Amniotic epithelial cell (primary cell): ENCODE data around the gene FOSL1.
A peak's percentile ranks its signal among the peaks of the same experiment; 100 is the strongest.
"Not testable (repeated sequence)": the region's sequence is repeated elsewhere in the genome, so short reads cannot be mapped to it uniquely, and the experiment has no call there.

ENCODE experiments used
- DNase-seq: peaks from one replicate; pipeline ENCODE4 v3.0.0-alpha.2; 2010; ENCODE audit warnings: low read depth

FOSL1 gene

DNA sequence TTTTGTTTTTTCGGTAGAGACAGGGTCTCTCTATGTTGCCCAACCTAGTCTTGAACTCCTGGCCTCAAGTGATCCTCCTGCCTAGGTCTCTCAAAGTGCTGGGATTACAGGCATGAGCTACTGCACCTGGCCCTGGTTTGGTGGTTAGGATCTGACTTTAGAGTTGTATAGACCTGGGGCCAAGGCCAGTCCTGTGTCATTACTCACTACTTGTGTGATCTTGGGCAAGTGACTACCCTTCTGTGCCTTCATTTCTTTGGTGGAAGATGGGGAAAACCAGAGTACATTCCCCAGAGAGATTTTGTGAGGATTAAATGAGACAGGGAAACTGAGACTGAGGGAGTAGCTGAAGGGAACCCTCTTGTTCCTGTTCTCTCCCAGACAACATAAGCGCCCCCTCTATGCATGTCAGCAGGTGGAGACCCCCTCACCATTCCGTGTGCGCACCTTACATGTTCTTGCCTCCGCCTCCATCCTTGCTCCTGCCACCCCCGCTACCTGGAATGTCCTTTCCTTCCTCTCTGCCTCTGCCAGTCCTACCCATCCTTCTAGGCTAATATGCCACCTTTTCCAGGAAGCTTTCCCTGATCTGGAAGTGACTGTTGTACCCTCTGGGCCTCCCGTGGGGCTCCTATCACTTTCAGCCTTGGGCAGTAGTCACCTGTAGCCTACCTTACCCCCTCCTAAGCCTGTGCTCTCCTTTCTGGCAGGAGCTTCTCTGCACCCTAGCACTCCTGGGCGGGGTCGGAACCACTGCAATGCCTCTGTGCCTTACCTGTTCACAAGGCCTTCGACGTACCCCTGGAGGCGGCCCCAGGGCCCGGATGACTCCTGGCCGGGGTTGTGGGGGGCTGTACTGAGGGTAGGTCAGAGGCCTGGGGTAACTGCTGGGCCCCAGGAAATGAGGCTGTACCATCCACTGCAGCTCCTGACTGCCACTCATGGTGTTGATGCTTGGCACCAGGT, 3.9 kb downstream of the FOSL1 start:
- DNase-seq: no peak

DNA sequence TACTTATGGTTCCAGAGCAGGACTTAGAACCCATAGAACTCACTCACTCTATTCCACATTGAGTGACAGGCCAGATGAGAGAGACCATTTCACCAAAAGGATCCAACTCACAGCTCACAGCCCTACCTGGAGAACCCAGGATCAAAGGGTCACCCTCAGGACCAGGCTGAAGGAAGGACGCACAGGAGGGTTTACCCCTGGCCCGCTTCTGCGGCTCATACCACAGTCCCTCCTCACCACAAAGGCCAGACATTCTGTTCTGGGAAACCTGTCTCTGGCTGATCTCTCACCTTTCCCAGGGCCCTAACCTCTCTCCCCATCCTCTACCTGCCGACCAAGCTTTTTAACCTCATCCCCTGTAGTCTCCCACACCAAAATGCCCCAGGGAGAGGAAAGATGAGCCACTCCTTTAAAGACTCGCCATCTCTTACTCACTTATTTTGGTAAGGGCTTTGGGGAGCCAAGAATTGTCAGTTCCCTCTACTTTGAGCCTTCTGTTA, 4.7 kb downstream of the FOSL1 start:
- DNase-seq: no peak

DNA sequence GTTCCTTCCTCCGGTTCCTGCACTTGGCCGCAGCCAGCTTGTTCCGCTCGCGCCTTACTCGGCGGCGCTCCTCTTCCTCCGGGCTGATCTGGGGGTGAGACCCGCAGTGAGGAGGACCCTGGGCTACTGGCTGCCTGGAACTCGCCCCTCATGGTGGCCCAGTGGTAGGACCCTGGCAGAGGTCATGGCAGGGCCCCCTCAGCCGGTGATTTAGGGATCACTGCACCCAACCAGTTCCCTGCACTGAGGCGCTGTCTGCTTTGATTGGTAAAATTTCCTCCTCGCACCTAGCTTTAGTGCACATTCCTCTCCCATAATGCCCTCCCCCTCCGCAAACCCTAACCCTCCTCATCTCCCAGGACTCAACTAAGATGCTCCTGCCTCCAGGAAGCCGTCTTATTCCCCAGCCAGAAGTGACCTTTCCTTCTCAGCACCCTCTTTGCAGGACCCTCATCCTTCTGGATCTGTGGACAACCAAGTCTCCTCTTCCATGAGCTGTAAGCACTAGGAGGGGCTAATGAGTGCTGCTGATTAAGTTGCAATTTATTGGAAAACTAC, 6.1 kb downstream of the FOSL1 start:
- DNase-seq: no peak

DNA sequence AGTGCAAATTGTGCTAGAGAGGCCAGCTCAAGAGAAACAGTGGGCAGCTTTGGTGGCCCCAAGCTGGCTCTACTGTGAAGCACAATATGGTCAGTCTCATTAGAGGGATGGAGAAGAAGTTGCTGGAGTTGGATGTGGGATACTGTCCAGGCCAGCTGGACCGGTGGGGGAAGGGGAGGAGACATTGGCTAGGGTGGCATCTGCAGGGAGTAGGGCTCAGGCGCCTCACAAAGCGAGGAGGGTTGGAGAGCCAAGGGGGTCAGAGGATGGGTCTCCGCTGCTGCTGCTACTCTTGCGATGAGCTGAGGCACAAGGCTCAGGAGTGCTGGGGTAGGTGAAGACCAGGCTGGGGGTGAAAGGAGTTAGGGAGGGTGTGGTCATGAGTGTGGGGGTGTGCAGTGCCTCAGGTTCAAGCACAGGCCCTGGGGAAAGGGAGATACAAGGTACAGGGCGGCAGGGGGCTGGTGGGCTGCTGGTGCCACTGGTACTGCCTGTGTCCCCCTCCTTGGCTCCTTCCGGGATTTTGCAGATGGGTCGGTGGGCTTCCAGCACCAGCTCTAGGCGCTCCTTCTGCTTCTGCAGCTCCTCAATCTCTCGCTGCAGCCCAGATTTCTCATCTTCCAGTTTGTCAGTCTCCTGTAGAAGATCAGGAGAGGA, 7.4 kb downstream of the FOSL1 start:
- DNase-seq: no peak

DNA sequence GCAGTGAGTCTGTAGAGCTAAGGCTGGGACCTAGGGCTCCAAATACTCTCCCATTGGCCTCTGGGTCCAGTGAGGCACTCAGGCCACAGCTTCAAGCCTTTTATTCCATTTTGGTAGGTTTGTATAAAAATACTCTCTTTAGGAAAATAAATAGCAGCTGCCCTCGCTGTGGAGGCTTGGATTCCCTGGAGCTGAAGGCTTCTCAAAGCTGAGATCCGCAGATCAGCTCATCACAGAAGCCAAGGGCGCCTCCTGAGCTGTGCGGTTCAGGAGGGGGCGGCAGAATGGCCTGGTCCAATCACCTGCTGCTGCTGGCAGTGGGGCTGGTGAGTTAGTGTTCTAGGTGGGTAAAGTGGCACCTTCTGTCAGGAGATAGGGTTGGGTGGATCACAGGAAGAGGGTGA, 8.0 kb downstream of the FOSL1 start:
- DNase-seq: not testable (repeated sequence)

DNA sequence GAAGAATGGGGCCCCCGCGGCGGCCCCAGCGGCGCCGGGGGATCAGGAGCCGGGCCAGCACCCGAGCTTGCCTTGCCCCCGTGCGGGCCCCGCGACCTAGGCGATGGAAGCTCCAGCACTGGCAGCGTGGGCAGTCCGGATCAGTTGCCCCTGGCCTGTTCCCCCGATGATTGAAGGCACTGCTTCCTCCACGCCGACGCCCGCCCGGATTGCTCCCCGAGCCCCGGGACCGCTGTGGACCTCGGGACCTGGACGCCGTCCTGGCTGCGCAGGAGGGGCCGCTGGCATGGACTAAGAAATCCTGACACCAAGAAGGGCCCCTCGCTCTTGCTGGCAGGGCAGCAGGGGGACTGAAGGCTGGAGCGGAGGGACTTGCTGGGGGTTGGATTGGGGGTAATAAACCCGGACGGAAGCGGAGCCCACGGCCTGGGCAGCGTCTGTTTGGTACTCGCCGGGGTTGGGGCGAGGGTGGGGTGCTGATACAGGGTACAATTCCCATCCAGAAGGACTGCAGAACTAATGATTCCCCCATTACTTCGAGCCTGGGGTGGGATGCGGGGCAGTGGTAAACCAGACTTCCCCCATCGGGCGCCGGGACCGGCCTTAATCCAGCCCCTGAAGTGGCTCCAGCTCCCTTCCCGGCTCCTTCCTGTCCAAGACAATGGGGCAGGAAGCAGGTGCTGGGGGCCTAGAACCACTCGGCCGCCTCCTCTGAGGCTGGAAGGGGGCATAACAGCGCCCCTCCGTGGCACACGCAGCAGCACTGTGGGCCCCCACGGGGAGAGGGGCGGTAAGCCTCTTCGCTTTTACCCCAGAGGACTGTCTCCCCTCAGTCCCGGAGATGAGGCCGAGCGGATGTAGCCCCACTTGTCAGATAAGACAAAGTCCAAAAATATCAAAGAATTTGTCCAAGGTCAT, 8.7 kb downstream of the FOSL1 start:
- DNase-seq: peak; percentile 27

DNA sequence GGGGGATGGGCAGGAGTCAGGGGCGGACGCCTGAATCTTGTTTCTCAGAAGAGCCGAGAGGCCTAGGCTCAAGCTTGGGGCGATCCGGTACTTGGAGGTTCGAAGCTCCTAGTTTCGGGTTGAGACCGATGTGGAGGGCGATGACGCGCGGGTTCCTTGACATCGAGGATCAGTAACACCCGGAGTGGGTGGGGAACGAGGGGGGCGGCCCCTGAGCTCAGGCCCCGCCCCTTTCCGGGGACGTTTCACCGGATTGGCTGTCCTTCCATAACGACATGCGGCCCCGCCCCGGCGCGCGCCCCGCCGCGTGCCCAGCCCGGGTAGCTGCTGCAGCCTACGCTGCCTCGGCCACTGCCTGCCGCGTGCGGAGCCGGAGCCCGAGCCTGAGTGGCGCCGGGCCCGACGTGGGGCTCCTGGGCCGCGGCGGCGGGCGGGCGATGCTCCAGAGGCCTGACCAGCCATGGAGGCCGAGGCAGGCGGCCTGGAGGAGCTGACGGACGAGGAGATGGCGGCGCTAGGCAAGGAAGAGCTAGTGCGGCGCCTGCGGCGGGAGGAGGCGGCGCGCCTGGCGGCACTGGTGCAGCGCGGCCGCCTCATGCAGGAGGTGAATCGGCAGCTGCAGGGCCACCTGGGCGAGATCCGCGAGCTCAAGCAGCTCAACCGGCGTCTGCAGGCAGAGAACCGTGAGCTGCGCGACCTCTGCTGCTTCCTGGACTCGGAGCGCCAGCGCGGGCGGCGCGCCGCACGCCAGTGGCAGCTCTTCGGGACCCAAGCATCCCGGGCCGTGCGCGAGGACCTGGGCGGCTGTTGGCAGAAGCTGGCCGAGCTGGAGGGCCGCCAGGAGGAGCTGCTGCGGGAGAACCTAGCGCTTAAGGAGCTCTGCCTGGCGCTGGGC, 9.6 kb downstream of the FOSL1 start, which contains the start of gene CCDC85B:
Gene CCDC85B (plus strand): TSS at position 350 of the 895 bp plus-strand sequence. CDS start 111 bp downstream, at position 461.
- peak; percentile 89 for DNase-seq

DNA sequence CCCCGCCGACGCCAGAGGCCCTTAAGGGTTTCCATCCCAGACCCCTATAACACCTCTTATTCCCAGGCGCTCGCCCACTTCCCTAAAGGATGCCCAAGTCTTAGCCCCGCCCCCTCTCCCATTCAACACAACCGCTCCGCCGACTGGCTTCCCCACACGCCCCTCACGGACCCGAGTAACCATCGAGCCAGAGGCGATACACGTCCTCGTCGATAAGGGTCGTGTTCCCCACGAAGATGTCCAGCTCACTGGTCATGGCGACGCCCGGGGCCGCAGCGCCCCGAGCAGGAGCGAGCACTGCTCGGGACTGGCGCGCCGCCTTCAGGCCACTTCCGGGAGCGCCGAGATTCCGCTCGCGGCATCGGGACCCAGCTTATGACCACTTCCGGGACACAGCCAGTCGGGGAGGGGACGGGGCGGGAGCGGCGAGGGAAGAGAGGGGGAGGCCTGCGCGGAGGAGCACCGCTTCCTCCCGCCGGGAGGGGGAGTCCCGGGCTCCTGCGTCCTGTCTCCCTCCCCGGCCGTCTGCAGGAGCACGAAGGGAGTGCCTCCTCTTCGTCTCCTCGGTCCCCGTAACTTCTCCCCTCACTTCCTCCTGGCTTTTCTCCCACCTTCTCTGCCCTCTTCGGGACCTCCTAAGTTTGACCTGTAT, 11.9 kb downstream of the FOSL1 start, which contains the start of gene FIBP:
Gene FIBP (minus strand): TSS at position 309 of the 652 bp plus-strand sequence. CDS start 53 bp downstream, at position 256.
- DNase-seq: peak; percentile 95

DNA sequence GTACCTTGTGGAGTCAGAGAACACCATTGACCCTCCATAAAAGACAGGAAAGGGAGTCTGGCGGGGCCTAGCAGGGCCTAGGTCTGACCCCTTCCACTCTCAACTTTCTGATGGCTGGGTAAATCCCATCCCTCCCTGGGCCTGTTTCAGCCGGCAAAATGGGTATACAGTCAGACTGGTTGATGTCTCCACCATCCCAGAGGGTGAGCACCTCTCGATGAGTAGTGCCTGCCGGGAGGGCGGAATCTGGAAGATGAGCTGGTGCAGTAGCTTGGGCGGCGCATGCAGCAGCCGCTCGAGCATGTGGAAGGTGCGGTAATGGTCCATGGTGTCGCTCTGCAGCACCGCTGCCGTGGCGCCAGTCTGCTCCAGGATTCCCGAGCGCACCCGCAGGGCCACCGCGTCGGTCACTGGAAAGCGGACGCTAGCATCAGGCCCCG, 12.4 kb downstream of the FOSL1 start:
- DNase-seq: peak; percentile 22

DNA sequence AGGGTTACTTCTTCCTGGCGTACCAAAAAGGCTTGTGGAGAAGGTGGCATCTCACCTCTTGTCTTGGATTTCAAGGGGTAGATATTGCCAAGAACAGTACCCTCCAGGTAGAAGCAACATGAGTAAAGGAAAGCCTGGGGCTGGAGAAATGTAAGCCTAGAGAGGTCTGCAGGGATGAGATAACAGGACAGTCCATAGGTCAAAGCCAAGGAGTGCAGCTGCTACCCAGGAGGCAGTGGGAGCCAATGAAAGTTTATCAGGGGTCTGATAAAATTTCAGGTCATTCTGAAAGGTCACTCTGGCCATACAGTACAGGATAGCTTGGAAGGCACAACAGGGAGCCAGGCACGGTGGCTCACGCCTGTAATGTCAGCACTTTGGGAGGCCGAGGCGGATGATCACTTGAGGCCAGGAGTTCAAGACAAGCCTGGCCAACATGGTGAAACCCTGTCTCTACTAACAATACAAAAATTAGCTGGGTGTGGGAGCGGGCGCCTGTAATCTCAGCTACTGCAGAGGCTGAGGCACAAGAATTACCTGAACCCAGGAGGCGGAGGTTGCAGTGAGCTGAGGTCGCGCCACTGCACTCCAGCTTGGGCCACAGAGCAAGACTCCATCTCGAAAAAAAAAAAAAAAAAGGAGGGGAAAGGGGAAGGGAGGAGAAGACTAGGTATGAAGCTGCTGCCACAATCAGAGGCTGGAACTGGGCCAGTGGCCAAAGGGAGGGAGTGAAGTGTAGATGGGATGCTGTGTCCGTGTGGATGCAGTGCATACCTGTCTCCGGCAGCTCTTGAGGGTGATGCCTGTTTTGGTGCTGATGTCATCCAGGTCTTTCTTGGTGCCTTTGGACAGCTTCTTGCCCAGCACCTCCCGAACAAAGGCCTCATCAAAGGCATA, 13.1 kb downstream of the FOSL1 start:
- DNase-seq: no peak

DNA sequence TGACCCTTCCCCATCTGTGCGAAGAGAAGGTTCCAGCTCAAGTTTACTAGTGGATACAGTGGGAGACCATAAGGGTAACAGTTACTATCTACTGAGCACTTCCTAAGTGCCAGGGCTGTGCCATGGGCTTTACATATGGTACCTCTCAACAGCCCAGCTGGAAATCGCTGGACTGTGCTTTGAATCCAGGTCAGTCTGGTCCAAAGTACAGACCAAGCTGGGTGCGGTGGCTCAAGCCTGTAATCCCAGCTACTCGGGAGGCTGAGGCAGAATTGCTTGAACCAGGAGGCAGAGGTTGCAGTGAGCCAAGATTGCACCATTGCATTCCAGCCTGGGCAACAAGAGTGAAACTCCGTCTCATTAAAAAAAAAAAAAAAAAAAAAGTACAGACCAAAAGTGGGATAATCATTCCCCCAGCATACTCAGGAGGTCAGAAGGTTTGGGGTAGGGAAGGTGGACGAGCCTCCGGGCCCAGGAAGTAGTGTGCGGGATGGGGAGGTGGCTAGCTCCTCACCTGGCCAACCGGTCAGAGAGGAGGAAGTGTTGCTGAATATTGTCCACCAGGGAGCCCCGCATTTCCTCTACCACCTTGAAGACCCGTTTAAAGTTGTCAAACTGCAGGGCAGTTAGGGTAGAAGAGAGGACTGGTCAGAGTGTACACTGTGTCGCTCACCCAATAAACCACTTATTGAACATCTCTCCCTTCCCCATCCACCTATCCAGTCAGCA, 14.2 kb downstream of the FOSL1 start:
- DNase-seq: no peak

DNA sequence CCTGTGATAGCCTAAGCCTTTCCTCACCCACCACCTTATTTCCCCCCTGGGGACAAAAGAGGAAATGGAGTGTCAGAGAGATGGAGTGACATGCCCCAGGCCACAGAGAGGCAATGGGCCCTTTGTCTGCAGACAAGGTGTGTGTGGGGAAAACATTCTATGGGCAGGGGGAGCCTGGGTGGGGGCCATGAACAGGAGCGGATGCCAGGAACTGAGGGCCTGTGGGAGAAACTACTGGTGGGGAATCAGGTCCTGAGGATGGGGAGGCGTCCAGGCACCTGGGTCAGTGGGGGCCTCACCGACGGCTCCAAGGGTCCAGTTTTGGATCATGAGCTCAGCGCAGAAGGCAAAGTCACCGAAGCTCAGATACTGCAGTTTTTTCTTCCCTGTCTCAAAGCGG, 15.0 kb downstream of the FOSL1 start:
- no peak for DNase-seq

DNA sequence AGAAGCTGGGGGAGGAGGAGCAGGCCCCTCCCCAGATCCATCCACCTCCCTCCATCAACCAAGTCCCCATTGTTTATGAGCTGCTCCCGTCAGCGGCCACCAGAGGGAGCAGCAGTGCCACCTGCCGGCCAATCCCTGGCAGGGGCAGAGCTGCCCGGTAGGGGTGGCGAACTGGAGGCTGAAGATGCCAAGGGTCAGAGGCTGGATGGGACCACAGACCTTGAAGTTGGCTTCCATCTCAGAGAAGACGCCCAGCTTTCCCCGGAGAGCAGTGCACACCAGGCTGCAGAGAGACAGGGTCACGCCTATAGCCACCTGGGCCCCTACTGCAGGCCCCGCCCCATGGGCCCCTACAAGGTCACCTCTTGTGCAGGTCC, 15.5 kb downstream of the FOSL1 start:
- peak; percentile 64 for DNase-seq

DNA sequence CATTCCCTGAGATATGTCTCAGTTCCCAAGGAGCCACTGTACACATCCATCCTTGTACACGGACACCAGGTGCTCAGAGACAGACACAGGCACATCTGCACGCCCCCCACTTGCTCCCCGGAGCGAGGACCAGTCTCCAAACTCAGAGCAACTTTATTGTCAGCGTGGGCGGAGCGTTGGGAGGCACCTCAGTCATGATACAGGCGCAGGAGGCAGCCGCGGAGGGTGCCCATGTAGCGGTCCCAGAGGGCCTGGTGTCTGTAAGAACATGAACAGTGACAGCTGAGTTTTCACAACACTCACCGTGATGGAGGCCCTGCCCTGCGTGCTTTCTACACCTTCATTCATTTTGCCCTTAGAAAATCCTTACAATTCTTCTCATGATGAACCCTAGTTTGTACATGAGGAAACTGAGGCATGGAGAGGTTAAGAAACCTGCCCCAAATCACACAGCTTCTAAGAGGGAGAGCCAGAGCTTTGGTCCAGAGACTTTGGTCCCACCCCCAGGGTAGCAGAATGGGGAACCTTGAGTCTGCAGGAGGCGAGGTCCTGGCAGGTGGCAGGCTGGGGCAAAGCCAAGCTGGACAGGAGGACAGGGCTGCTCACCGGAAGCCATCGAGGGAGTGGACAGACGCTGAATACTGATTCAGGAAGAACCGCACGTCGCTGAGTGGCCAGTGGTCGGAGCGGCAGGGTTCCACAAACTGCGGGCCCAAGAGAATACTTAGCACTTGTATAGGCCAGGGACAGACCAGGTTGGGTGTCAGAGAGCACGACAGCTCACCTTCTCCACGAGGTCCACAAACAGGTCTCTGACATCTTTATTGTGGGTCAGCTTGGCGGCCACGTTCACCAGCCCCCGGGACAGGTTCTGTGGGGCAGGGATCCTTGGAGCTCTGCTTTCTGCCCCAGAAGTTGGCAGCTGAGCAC, 16.1 kb downstream of the FOSL1 start:
- no peak for DNase-seq

DNA sequence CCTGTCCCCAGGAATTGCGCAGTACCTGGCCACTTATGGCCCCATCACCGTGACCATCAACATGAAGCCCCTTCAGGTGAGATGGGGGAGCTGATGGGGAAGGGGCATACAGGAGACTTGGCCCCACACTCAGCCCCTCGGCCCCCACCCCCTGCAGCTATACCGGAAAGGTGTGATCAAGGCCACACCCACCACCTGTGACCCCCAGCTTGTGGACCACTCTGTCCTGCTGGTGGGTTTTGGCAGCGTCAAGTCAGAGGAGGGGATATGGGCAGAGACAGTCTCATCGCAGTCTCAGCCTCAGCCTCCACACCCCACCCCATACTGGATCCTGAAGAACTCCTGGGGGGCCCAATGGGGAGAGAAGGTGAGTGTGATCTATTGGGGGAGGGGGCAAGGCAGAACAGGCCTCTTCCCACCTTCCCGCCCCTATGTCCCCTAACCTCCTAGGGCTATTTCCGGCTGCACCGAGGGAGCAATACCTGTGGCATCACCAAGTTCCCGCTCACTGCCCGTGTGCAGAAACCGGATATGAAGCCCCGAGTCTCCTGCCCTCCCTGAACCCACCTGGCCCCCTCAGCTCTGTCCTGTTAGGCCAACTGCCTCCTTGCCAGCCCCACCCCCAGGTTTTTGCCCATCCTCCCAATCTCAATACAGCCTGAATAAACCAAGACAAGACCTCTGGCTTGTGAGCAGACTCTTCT, 17.0 kb downstream of the FOSL1 start:
- no peak for DNase-seq
